ENCODE measurements around the gene FIGNL2.

Gene FIGNL2

GRCh38 chr12:51852404-51853137, 4.1 kb upstream of the FIGNL2 start:
- Mint-ChIP-seq H3K27ac (no peak overlapping the region), H3K27me3 (peaks cover 30% of the 10 kb centered on the region), H3K36me3 (ENCODE audit: low read depth) (no peaks in the 10 kb centered on the region), H3K4me1 (ENCODE audit: low read depth) (peaks cover 7% of the 10 kb centered on the region), H3K9me3 (no peaks in the 10 kb centered on the region), H3K4me3 (no peak overlapping the region)
- no peak for DNase-seq

- Mint-ChIP-seq H3K27ac (no peak overlapping the region), H3K4me3 (no peak overlapping the region), H3K9me3 (no peaks in the 10 kb centered on the region), H3K27me3 (peaks cover 27% of the 10 kb centered on the region), H3K36me3 (ENCODE audit: low read depth) (no peaks in the 10 kb centered on the region), H3K4me1 (ENCODE audit: low read depth) (peaks cover 9% of the 10 kb centered on the region)
- DNase-seq: no peak
Observed at GRCh38 chr12:51851413-51852124, 3.1 kb upstream of the FIGNL2 start.

GRCh38 chr12:51850965-51851299, 2.4 kb upstream of the FIGNL2 start:
- H3K36me3 Mint-ChIP-seq (ENCODE audit: low read depth): no peaks in the 10 kb centered on the region
- H3K9me3 Mint-ChIP-seq: no peaks in the 10 kb centered on the region
- peaks cover 27% of the 10 kb centered on the region for H3K27me3 Mint-ChIP-seq
- H3K4me3 Mint-ChIP-seq: no peak overlapping the region
- DNase-seq: no peak
- H3K27ac Mint-ChIP-seq: no peak overlapping the region
- H3K4me1 Mint-ChIP-seq (ENCODE audit: low read depth): peaks cover 14% of the 10 kb centered on the region

GRCh38 chr12:51850081-51850964, 1.8 kb upstream of the FIGNL2 start:
- Mint-ChIP-seq H3K4me1 (ENCODE audit: low read depth) (peaks cover 15% of the 10 kb centered on the region), H3K27me3 (peaks cover 31% of the 10 kb centered on the region), H3K9me3 (no peaks in the 10 kb centered on the region), H3K36me3 (ENCODE audit: low read depth) (no peaks in the 10 kb centered on the region), H3K27ac (no peak overlapping the region), H3K4me3 (no peak overlapping the region)
- DNase-seq: no peak

- Mint-ChIP-seq H3K27ac (no peak overlapping the region), H3K4me1 (ENCODE audit: low read depth) (peaks cover 15% of the 10 kb centered on the region), H3K36me3 (ENCODE audit: low read depth) (no peaks in the 10 kb centered on the region), H3K9me3 (no peaks in the 10 kb centered on the region), H3K27me3 (peaks cover 44% of the 10 kb centered on the region), H3K4me3 (no peak overlapping the region)
- DNase-seq: no peak
Observed at GRCh38 chr12:51848841-51849735, 570 bp upstream of the FIGNL2 start.

GRCh38 chr12:51847643-51848325, 734 bp downstream of the FIGNL2 start:
- Mint-ChIP-seq H3K4me1 (ENCODE audit: low read depth) (peaks cover 15% of the 10 kb centered on the region), H3K4me3 (peak overlapping the region; percentile 45), H3K9me3 (no peaks in the 10 kb centered on the region), H3K27ac (no peak overlapping the region), H3K36me3 (ENCODE audit: low read depth) (no peaks in the 10 kb centered on the region), H3K27me3 (peaks cover 55% of the 10 kb centered on the region)
- DNase-seq: peak; percentile 45

- Mint-ChIP-seq H3K4me1 (ENCODE audit: low read depth) (peaks cover 15% of the 10 kb centered on the region), H3K27ac (no peak overlapping the region), H3K9me3 (no peaks in the 10 kb centered on the region), H3K27me3 (peaks cover 58% of the 10 kb centered on the region), H3K36me3 (ENCODE audit: low read depth) (no peaks in the 10 kb centered on the region), H3K4me3 (peak overlapping the region; percentile 64)
- peak; percentile 69 for DNase-seq
Observed at GRCh38 chr12:51846911-51847642, 1.4 kb downstream of the FIGNL2 start.

DNA sequence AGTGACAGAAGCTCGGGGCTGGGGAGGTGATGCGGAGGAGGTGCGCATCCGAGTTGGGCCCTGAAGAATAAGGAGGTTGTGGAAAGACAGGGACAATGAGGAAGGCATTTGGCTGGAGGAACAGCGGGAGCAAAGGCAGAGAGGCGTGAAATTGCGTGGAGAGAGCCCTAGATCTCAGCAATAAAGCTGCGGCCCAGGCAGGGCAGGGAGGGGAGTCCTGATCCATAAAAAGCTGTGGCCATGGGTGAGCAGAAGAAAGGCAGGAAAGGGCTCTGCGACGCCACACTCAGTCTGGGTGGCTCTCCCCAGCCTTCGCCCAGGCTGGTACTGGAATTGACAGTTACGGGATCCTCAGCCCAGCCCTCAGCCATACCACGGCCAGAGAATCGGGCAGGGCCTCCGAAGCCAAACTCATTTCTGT, 2.2 kb downstream of the FIGNL2 start:
- no peak overlapping the region for H3K27ac Mint-ChIP-seq
- peak overlapping the region; percentile 36 for H3K4me3 Mint-ChIP-seq
- no peaks in the 10 kb centered on the region for H3K36me3 Mint-ChIP-seq (ENCODE audit: low read depth)

DNA sequence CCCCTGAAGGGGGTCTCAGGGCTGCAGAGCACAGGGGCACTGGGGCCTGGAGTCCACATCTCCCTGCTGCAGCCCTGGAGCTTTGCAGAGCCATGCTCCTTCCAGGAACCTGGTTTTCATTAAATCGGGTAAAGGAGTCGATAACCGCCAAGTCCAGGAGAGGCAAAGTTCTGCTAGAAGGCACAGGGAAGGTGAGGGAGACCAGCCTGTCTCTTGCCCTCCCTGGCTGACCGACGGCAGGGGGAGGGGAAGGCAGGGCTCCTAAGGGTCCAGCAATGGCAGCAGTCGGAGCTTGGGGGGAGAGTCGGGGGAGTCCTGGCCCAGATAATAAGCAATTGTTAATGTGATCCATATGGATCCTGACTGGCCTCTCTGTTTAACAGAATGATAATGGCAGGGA, 3.0 kb downstream of the FIGNL2 start:
- Mint-ChIP-seq H3K4me3 (no peak overlapping the region), H3K27me3 (peaks cover 66% of the 10 kb centered on the region), H3K27ac (no peak overlapping the region), H3K9me3 (no peaks in the 10 kb centered on the region), H3K36me3 (ENCODE audit: low read depth) (no peaks in the 10 kb centered on the region), H3K4me1 (ENCODE audit: low read depth) (peaks cover 11% of the 10 kb centered on the region)
- no peak for DNase-seq

More for the DNA sequence above, 2.2 kb downstream of the FIGNL2 start:
- Mint-ChIP-seq H3K4me1 (ENCODE audit: low read depth) (peaks cover 13% of the 10 kb centered on the region), H3K27me3 (peaks cover 62% of the 10 kb centered on the region), H3K9me3 (no peaks in the 10 kb centered on the region)
- DNase-seq: no peak

GRCh38 chr12:51844854-51845253, 3.7 kb downstream of the FIGNL2 start:
- no peak overlapping the region for H3K4me3 Mint-ChIP-seq

GRCh38 chr12:51841727-51842126, 6.8 kb downstream of the FIGNL2 start:
- Mint-ChIP-seq H3K27ac (no peak overlapping the region), H3K4me1 (ENCODE audit: low read depth) (peaks cover 7% of the 10 kb centered on the region), H3K27me3 (peaks cover 81% of the 10 kb centered on the region), H3K36me3 (ENCODE audit: low read depth) (no peaks in the 10 kb centered on the region), H3K9me3 (no peaks in the 10 kb centered on the region), H3K4me3 (no peak overlapping the region)
- DNase-seq: no peak

More at GRCh38 chr12:51844854-51845253, 3.7 kb downstream of the FIGNL2 start:
- Mint-ChIP-seq H3K9me3 (no peaks in the 10 kb centered on the region), H3K4me1 (ENCODE audit: low read depth) (peaks cover 11% of the 10 kb centered on the region), H3K36me3 (ENCODE audit: low read depth) (no peaks in the 10 kb centered on the region), H3K27me3 (peaks cover 72% of the 10 kb centered on the region), H3K27ac (no peak overlapping the region)
- no peak for DNase-seq

- H3K4me3 Mint-ChIP-seq: no peak overlapping the region
- DNase-seq: no peak
- no peak overlapping the region for H3K27ac Mint-ChIP-seq
- peaks cover 76% of the 10 kb centered on the region for H3K27me3 Mint-ChIP-seq
- H3K4me1 Mint-ChIP-seq (ENCODE audit: low read depth): peaks cover 1% of the 10 kb centered on the region
- no peaks in the 10 kb centered on the region for H3K36me3 Mint-ChIP-seq (ENCODE audit: low read depth)
- no peaks in the 10 kb centered on the region for H3K9me3 Mint-ChIP-seq
Observed at GRCh38 chr12:51840966-51841365, 7.6 kb downstream of the FIGNL2 start.

Data from activated T-cell treated with anti-CD3 and anti-CD28 coated beads, Interleukin-2, amount 50 U/mL, for 24 hours (primary cell).